ENCODE data around the gene SPON1. TPM values are rescaled to one million over a fixed set of nuclear protein-coding genes. Genes with fewer than 3 reads are reported as not detected.
"Not testable (repeated sequence)": the region's sequence is repeated elsewhere in the genome, so short reads cannot be mapped to it uniquely, and the experiment has no call there.

Gene SPON1
- total RNA-seq = 0.47 and 17.1 TPM in 2 replicates

- no peak for DNase-seq (ENCODE audit: extremely low read depth, low read depth, low spot score)
Observed at GRCh38 chr11:13962562-13963168, at the start of gene SPON1. Gene SPON1, plus strand, starts transcription at chr11:13962723. Its CDS starts 182 bp downstream, at chr11:13962905.

DNA sequence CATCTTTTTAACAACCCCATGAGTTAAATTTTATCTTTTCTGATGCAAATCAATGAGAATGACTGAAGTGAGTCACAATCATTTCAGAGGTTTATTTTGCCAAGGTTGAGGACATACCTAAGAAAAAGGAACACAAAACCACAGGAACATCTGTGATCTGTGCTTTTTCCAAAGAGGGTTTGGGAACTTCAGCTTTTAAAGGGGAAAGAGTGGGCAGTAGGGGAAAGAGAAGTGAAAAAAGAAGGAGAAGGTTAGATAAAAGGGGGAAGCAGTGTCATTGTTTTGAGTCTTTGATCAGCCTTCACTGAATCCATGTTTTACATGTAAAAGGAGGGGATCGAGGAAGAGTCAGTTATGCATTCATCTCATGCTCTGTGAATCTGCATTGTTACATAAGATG, 45.3 kb upstream of the SPON1 start:
- DNase-seq (ENCODE audit: extremely low read depth, low read depth, low spot score) = no peak

GRCh38 chr11:13917904-13918303, 44.6 kb upstream of the SPON1 start:
- no peak for DNase-seq (ENCODE audit: extremely low read depth, low read depth, low spot score)

- DNase-seq (ENCODE audit: extremely low read depth, low read depth, low spot score) = no peak
Observed at GRCh38 chr11:13920756-13921155, 41.8 kb upstream of the SPON1 start.

- no peak for DNase-seq (ENCODE audit: extremely low read depth, low read depth, low spot score)
Observed at GRCh38 chr11:13921545-13921944, 41.0 kb upstream of the SPON1 start.

DNA sequence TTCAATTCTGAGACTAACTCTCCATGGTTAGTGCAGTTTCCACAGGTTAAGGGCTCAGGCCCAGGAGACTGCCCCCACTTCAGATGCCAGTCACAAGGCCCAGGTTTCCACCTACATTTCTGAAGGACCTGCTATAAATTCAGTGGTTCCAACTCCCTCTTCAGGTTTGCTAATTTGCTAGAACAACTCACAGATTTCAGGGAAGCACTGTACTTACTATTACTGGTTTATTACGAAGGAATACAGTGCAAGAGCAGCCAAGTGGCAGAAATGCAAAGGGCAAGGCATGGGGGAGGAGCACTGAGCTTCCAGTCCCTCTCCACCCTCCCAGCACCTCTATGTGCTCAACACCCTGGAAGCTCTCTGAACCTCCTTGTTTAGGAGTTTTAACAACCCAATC, 39.3 kb upstream of the SPON1 start:
- DNase-seq (ENCODE audit: extremely low read depth, low read depth, low spot score) = no peak

DNA sequence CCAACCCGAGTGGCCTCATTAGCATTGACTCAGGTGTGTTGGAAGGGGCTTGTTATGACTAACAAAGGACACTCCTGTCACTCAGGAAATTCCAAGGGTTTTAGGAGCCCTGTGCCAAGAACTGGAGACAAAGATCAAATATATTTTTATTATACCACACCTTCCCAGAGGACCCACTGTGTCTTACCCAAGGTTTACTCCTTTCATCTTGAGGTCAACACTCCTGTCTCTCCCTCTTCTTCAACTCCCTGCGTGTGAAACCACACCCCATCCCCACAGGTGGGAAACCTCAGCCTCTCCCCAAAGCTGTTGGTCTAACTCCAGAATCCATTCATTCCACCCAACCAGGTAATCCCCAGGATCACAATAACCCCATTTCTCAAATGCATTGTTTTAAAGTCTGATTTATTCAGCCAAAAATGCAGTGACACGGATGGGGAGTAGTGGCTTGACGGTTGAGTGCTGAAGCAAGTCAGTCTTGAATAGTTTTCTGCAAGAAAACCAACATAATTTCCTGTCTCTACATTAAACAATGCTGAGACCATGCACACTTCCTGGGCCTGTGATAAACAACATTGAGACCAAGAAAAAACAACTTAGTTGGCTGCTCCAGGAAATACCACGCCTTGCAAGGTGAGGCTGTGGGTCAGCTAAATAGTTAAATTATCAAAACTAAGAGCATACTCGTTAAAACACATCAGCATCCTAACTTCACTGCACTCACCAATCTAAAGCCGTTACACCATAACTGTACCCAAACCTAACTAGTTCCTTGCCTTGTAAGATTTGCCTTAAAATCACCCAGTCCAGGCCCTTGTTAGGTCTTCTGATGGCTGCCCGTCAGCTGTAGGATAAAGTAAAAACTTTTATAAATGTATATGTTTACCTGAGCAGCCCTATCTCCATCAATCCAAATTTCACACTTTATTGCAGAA, 38.5 kb upstream of the SPON1 start:
- DNase-seq (ENCODE audit: extremely low read depth, low read depth, low spot score) = no peak

DNA sequence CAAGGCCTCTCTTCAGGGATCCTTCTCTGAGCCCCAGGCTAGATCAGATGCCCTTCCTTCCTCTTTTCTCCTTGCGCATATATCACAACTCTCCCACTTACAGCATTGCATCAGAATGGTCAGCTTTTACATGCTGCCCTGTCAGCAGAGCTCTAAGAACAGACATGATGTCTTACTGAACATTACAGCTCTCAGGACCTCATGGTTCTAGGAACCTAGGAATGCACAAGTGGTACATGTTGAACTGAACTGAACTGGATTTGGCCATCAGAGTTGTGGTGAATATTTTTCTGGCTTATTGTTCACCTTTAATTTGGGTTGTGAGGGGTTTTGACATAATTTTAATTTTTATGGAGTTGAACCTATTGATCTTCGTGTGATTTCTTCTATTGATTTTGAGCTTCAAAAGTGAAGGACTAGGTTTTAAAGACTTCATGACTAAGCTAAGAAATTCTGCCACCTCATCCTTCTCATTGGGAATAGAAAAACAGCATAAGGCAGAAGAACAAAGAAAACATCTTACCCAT, 37.7 kb upstream of the SPON1 start:
- no peak for DNase-seq (ENCODE audit: extremely low read depth, low read depth, low spot score)

DNA sequence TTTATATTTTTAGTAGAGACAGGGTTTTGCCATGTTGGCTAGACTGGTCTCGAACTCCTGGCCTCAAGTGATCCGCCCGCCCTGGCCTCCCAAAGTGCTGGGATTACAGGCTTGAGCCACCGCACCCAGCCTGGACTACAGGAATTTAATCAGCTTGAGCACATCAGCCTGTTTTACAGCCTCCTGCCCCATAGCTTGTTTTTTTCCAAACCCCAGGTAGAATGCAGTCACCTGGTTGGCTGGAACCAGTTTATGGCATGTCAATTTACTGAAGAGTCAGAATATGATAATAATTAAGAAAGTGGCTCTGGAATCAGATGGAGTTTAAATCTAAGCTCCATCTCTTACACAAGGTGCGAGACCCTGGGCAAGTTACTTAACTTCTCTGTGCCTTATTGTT, 36.2 kb upstream of the SPON1 start:
- not testable (repeated sequence) for DNase-seq (ENCODE audit: extremely low read depth, low read depth, low spot score)

- DNase-seq (ENCODE audit: extremely low read depth, low read depth, low spot score) = no peak
Observed at GRCh38 chr11:13926981-13927380, 35.5 kb upstream of the SPON1 start.

GRCh38 chr11:13927481-13927880, 35.0 kb upstream of the SPON1 start:
- no peak for DNase-seq (ENCODE audit: extremely low read depth, low read depth, low spot score)

- DNase-seq (ENCODE audit: extremely low read depth, low read depth, low spot score) = peak; percentile 74
Observed at GRCh38 chr11:13928566-13929251, 33.8 kb upstream of the SPON1 start.

- no peak for DNase-seq (ENCODE audit: extremely low read depth, low read depth, low spot score)
Observed at GRCh38 chr11:13929395-13929891, 33.1 kb upstream of the SPON1 start.

DNA sequence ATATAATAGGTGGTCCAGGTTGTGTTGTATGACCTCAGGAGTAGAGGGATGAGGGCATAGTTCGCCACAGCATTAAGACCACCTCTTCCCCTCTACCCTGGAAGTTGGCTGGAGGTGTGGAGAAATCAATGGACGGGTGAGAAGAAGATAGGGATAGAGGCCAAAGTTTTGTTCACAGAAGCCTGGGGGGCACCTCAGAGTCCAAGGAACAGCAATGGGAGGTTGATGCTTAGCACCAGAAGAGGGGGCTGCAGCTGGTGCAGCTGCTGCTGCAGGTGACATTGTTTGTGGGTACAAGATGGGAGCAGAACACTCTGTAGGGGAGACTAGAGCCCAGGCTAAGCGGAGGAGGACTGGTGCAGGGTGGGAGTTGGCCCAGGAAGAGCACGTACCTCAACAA, 31.2 kb upstream of the SPON1 start:
- no peak for DNase-seq (ENCODE audit: extremely low read depth, low read depth, low spot score)

- not testable (repeated sequence) for DNase-seq (ENCODE audit: extremely low read depth, low read depth, low spot score)
Observed at GRCh38 chr11:13937154-13937553, 25.4 kb upstream of the SPON1 start.

- not testable (repeated sequence) for DNase-seq (ENCODE audit: extremely low read depth, low read depth, low spot score)
Observed at GRCh38 chr11:13938829-13939228, 23.7 kb upstream of the SPON1 start.

GRCh38 chr11:13939961-13940906, 22.3 kb upstream of the SPON1 start:
- no peak for DNase-seq (ENCODE audit: extremely low read depth, low read depth, low spot score)

DNA sequence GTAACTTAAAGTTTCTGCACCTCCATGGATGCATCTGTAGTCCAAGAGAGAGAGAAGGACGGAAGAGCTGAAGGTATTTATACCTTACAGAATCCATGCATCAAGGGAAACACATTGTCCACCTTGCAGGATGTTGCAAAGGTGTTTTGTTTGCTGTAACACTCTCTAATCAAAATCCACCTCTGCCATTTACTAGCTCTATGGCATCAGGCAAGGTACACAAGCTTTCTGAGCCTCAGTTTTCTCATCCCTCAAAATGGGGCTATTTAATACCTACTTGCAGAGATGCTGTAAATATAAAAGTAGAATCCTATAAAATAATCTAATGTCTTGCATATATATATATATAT, 21.6 kb upstream of the SPON1 start:
- no peak for DNase-seq (ENCODE audit: extremely low read depth, low read depth, low spot score)

- DNase-seq (ENCODE audit: extremely low read depth, low read depth, low spot score) = no peak
Observed at GRCh38 chr11:13941775-13942174, 20.7 kb upstream of the SPON1 start.

- no peak for DNase-seq (ENCODE audit: extremely low read depth, low read depth, low spot score)
Observed at GRCh38 chr11:13942378-13942777, 20.1 kb upstream of the SPON1 start.
